Epithelial cell of proximal tubule (primary cell): ENCODE measurements around the gene TMEM123. TPM values are rescaled to one million over a fixed set of nuclear protein-coding genes. Genes with fewer than 3 reads are reported as not detected.

Source experiments
- DNase-seq: peaks from one replicate; pipeline ENCODE4 v3.0.0-alpha.2; 2011; ENCODE audit warnings: low read depth
- H3K4me3 ChIP-seq: 2 replicates; pipeline ENCODE4 v1.5.1; 2011; ENCODE audit warnings: low read depth, mild to moderate bottlenecking, low read length
- total RNA-seq: library from RNA; depleted of rRNA; stranded (reverse); fragments of >200 nt; gene quantifications from 2 replicates; pipeline ENCODE4 v1.2.3, GENCODE V29; 2015
- TF ChIP-seq, protein P1 (sequence below): conservative IDR thresholded peaks from 2 replicates; pipeline ENCODE4 v1.5.1; 2012; ENCODE audit warnings: low read depth, mild to moderate bottlenecking, low read length

Gene TMEM123
- total RNA-seq, 1 donor from 2014 or later = 137 TPM

- DNase-seq = no peak
- no peak overlapping the region for H3K4me3 ChIP-seq
- TF ChIP-seq, protein P1, sequence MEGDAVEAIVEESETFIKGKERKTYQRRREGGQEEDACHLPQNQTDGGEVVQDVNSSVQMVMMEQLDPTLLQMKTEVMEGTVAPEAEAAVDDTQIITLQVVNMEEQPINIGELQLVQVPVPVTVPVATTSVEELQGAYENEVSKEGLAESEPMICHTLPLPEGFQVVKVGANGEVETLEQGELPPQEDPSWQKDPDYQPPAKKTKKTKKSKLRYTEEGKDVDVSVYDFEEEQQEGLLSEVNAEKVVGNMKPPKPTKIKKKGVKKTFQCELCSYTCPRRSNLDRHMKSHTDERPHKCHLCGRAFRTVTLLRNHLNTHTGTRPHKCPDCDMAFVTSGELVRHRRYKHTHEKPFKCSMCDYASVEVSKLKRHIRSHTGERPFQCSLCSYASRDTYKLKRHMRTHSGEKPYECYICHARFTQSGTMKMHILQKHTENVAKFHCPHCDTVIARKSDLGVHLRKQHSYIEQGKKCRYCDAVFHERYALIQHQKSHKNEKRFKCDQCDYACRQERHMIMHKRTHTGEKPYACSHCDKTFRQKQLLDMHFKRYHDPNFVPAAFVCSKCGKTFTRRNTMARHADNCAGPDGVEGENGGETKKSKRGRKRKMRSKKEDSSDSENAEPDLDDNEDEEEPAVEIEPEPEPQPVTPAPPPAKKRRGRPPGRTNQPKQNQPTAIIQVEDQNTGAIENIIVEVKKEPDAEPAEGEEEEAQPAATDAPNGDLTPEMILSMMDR = no peak
Observed at GRCh38 chr11:102408339-102408738, 44.2 kb downstream of the TMEM123 start.

DNA sequence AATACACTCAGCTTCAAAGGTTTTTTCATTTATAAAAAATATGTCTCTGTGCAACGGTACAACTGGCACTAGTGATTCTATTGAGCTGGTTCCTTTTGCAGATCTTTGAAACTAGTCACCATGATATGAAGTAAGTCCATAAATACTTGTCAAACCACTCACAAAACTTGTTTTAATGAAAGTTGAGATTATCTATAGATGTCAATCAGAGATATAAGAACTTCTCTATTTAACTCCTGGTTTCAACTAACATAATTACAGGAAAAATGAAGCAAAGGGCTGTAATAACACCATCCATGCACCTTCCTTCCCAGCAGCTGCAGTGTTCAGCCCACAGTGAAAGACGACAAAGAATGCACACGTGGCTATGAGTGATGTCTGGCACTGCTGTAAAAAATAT, 44.7 kb downstream of the TMEM123 start:
- no peak for DNase-seq
- H3K4me3 ChIP-seq = no peak overlapping the region
- TF ChIP-seq, protein P1 = no peak

GRCh38 chr11:102406099-102406498, 46.5 kb downstream of the TMEM123 start:
- no peak for DNase-seq
- TF ChIP-seq, protein P1 = no peak
- no peak overlapping the region for H3K4me3 ChIP-seq

GRCh38 chr11:102405501-102405900, 47.1 kb downstream of the TMEM123 start:
- DNase-seq = no peak
- TF ChIP-seq, protein P1 = no peak

GRCh38 chr11:102402548-102402947, 50.0 kb downstream of the TMEM123 start:
- TF ChIP-seq, protein P1 = no peak
- H3K4me3 ChIP-seq = no peak overlapping the region
- no peak for DNase-seq

More at GRCh38 chr11:102405501-102405900, 47.1 kb downstream of the TMEM123 start:
- no peak overlapping the region for H3K4me3 ChIP-seq

DNA sequence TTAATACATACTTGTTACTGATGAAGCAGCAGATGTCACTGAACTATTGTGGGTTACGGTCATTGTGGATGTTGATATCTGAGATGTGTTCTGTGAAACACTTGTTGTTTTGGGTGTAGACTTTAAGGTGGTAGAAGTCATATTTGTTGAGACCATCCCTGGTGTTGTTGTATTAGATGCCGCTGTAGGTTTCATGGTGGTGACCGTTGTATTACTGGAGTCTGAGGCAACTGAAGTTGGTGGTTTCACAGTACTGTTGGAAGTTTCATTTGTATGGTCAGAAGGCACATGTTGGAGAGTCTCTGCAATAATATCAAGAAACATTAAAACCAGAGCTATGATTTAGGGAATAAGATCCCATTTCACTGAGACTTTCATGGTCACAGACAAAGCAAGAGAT, 50.7 kb downstream of the TMEM123 start:
- no peak for DNase-seq
- TF ChIP-seq, protein P1 = no peak
- no peak overlapping the region for H3K4me3 ChIP-seq

GRCh38 chr11:102400603-102401002, 52.0 kb downstream of the TMEM123 start:
- no peak overlapping the region for H3K4me3 ChIP-seq
- no peak for DNase-seq
- TF ChIP-seq, protein P1 = no peak
